Esophagus squamous epithelium (tissue), 4 donors: ENCODE measurements around the gene KRTAP3-3.

Experiments used
- CTCF ChIP-seq, 6 experiments: fragments of 450-650 bp in 4 of 6; fragments of 200-600 bp in 2 of 6; sonication (generic) in 2 of 6; IDR thresholded peaks; one replicate each; pipeline ENCODE4 v1.5.1; 2016 to 2019; ENCODE audit warnings: antibody characterized with exemption in 6 of 6, mild to moderate bottlenecking in 4 of 6, moderate library complexity in 4 of 6
- POLR2A ChIP-seq, 4 donors: fragments of 450-650 bp; IDR thresholded peaks; one replicate each; pipeline ENCODE4 v1.6.1; 2017; ENCODE audit warnings: antibody characterized with exemption in 4 of 4, mild to moderate bottlenecking in 4 of 4, moderate library complexity in 3 of 4

GRCh38 chr17:40961591-40961990 lies 32.4 kb downstream of the KRTAP3-3 start:
- TF ChIP-seq POLR2A (IDR thresholded peaks at IDR 0.05) (no peak), CTCF (IDR thresholded peaks at IDR 0.05) (no peak)
